Activated CD8-positive, alpha-beta T cell treated with anti-CD3 and anti-CD28 coated beads, Interleukin-2, amount 10 ng/mL, durations not matched to agents 7 days and 5 days (primary cell): ENCODE data around the gene SNX10. TPM values are rescaled to one million over a fixed set of nuclear protein-coding genes. Genes with fewer than 3 reads are reported as not detected.
"Not testable (repeated sequence)": the region's sequence is repeated elsewhere in the genome, so short reads cannot be mapped to it uniquely, and the experiment has no call there.

Experiments used
- ATAC-seq: fragments of 150-1000 bp; cut with Tn5 transposase; one replicate; pipeline ENCODE4 v1.10.0; 2021; ENCODE audit warnings: moderate library complexity
- CTCF ChIA-PET: fragments of 350-600 bp; sonication (Branson Sonifier 250); formaldehyde crosslinking; loops from one replicate; lab custom pipeline; 2021; ENCODE audit warnings: antibody characterized with exemption; lab: Charles Lee
- POLR2A ChIA-PET: fragments of 350-600 bp; sonication (Branson Sonifier 250); formaldehyde crosslinking; loops from one replicate; lab custom pipeline; 2021; ENCODE audit warnings: antibody characterized with exemption; lab: Charles Lee
- DNase-seq: peaks from one replicate; pipeline ENCODE4 v3.0.0-alpha.2; 2020
- H3K27ac Mint-ChIP-seq: one replicate; pipeline ENCODE4 v1.8.0; 2021; ENCODE audit warnings: mild to moderate bottlenecking, mixed read lengths
- H3K27me3 Mint-ChIP-seq: one replicate; pipeline ENCODE4 v1.8.0; 2021; ENCODE audit warnings: low read depth, mixed read lengths
- H3K36me3 Mint-ChIP-seq: one replicate; pipeline ENCODE4 v1.8.0; 2021; ENCODE audit warnings: low read depth, mixed read lengths
- H3K4me1 Mint-ChIP-seq: one replicate; pipeline ENCODE4 v1.8.0; 2021; ENCODE audit warnings: low read depth, mixed read lengths
- H3K4me3 Mint-ChIP-seq: one replicate; pipeline ENCODE4 v1.8.0; 2021; ENCODE audit warnings: mild to moderate bottlenecking, mixed read lengths
- H3K9me3 Mint-ChIP-seq: one replicate; pipeline ENCODE4 v1.8.0; 2022; ENCODE audit warnings: mixed read lengths; ENCODE audit not compliant: insufficient read depth
- total RNA-seq, 2 experiments: library from RNA; stranded (reverse); gene quantifications; one replicate each; pipeline ENCODE4 v1.2.3, GENCODE V29; 2021

SNX10 gene
- total RNA-seq: 10 to 100 TPM; 39.2 to 42.7 TPM

- Mint-ChIP-seq H3K27ac (peak within 1 kb of the TSS; percentile 92), H3K9me3 (no peaks in the 10 kb centered on the region), H3K27me3 (peaks cover 6% of the 10 kb centered on the region), H3K4me1 (peaks cover 38% of the 10 kb centered on the region), H3K4me3 (peak within 1 kb of the TSS; percentile 94), H3K36me3 (peaks cover 24% of the 10 kb centered on the region)
- peak; percentile 82 for DNase-seq
- CTCF ChIA-PET: interaction anchor here (0.5 to 1.9 kb wide), 11 partner anchors 11 to 376 kb away, joined by 3 to 19 read pairs (median 4); no protein-coding TSS in a partner anchor
- POLR2A ChIA-PET: interaction anchor here (0.9 to 3.3 kb wide), 6 partner anchors 83 to 100 kb away, joined by 3 to 53 read pairs (median 5); partner anchors contain the start of genes CBX3 and HNRNPA2B1
- ATAC-seq: peak; percentile 80
These were observed at the start of gene SNX10 for GRCh38 chr7:26291699-26292538. TSS of gene SNX10 (plus strand) at chr7:26291862. CDS start at chr7:26346443, 54,581 bp downstream.

- no peak for ATAC-seq
- no peaks in the 10 kb centered on the region for H3K9me3 Mint-ChIP-seq
- H3K4me3 Mint-ChIP-seq: no peak overlapping the region
These were observed 46.5 kb upstream of the SNX10 start for GRCh38 chr7:26245150-26245549.

GRCh38 chr7:26250239-26250638 is 41.4 kb upstream of the SNX10 start:
- peaks cover 5% of the 10 kb centered on the region for H3K4me1 Mint-ChIP-seq
- ChIA-PET CTCF (no interaction called here), POLR2A (no interaction called here)
- no peak overlapping the region for H3K27ac Mint-ChIP-seq
- ATAC-seq (no peak), DNase-seq (no peak)
- H3K27me3 Mint-ChIP-seq: no peaks in the 10 kb centered on the region
- H3K9me3 Mint-ChIP-seq: no peaks in the 10 kb centered on the region
- H3K4me3 Mint-ChIP-seq: no peak overlapping the region
- H3K36me3 Mint-ChIP-seq: no peaks in the 10 kb centered on the region

More at GRCh38 chr7:26245150-26245549, 46.5 kb upstream of the SNX10 start:
- no peak overlapping the region for H3K27ac Mint-ChIP-seq
- H3K4me1 Mint-ChIP-seq: peaks cover 3% of the 10 kb centered on the region
- no peak for DNase-seq
- no peaks in the 10 kb centered on the region for H3K27me3 Mint-ChIP-seq
- POLR2A ChIA-PET: no interaction called here
- no peaks in the 10 kb centered on the region for H3K36me3 Mint-ChIP-seq
- CTCF ChIA-PET: no interaction called here

- H3K27ac Mint-ChIP-seq, CTCF ChIA-PET, DNase-seq, H3K36me3 Mint-ChIP-seq, ATAC-seq, H3K9me3 Mint-ChIP-seq, POLR2A ChIA-PET, H3K4me1 Mint-ChIP-seq, H3K4me3 Mint-ChIP-seq: not testable (repeated sequence)
- H3K27me3 Mint-ChIP-seq: peaks cover 11% of the 10 kb centered on the region
These were observed 29.8 kb upstream of the SNX10 start for GRCh38 chr7:26261866-26262265.

GRCh38 chr7:26265065-26265464 is 26.6 kb upstream of the SNX10 start:
- CTCF ChIA-PET: no interaction called here
- no peaks in the 10 kb centered on the region for H3K4me1 Mint-ChIP-seq
- DNase-seq: no peak
- H3K27ac Mint-ChIP-seq: no peak overlapping the region
- POLR2A ChIA-PET: no interaction called here
- no peaks in the 10 kb centered on the region for H3K9me3 Mint-ChIP-seq
- H3K4me3 Mint-ChIP-seq: no peak overlapping the region
- H3K36me3 Mint-ChIP-seq: no peaks in the 10 kb centered on the region
- H3K27me3 Mint-ChIP-seq: peaks cover 10% of the 10 kb centered on the region
- ATAC-seq: no peak

GRCh38 chr7:26265499-26266075 is 26.1 kb upstream of the SNX10 start:
- Mint-ChIP-seq H3K27me3 (peaks cover 14% of the 10 kb centered on the region), H3K4me1 (no peaks in the 10 kb centered on the region), H3K27ac (no peak overlapping the region), H3K4me3 (no peak overlapping the region), H3K36me3 (no peaks in the 10 kb centered on the region), H3K9me3 (no peaks in the 10 kb centered on the region)
- POLR2A ChIA-PET: no interaction called here
- no peak for ATAC-seq
- no peak for DNase-seq
- CTCF ChIA-PET: no interaction called here

GRCh38 chr7:26267601-26268166 is 24.0 kb upstream of the SNX10 start:
- H3K36me3 Mint-ChIP-seq: no peaks in the 10 kb centered on the region
- no peak overlapping the region for H3K27ac Mint-ChIP-seq
- H3K27me3 Mint-ChIP-seq: peaks cover 15% of the 10 kb centered on the region
- ATAC-seq (no peak), DNase-seq (no peak)
- ChIA-PET POLR2A (no interaction called here), CTCF (interaction anchor here (1.4 kb wide), 1 partner anchor 102 kb away, joined by 3 read pairs; no protein-coding TSS in a partner anchor)
- H3K4me3 Mint-ChIP-seq: no peak overlapping the region
- H3K9me3 Mint-ChIP-seq: no peaks in the 10 kb centered on the region
- no peaks in the 10 kb centered on the region for H3K4me1 Mint-ChIP-seq

GRCh38 chr7:26275213-26275612 is 16.4 kb upstream of the SNX10 start:
- Mint-ChIP-seq H3K4me3 (no peak overlapping the region), H3K27me3 (peaks cover 6% of the 10 kb centered on the region), H3K27ac (no peak overlapping the region), H3K9me3 (no peaks in the 10 kb centered on the region), H3K4me1 (peaks cover 16% of the 10 kb centered on the region), H3K36me3 (no peaks in the 10 kb centered on the region)
- ChIA-PET CTCF (interaction anchor here (1.3 kb wide), 1 partner anchor 94 kb away, joined by 5 read pairs; no protein-coding TSS in a partner anchor), POLR2A (no interaction called here)
- DNase-seq: no peak
- no peak for ATAC-seq

GRCh38 chr7:26278770-26279169 is 12.9 kb upstream of the SNX10 start:
- Mint-ChIP-seq H3K36me3 (no peaks in the 10 kb centered on the region), H3K4me3 (no peak overlapping the region), H3K9me3 (no peaks in the 10 kb centered on the region), H3K4me1 (peaks cover 17% of the 10 kb centered on the region), H3K27ac (peak overlapping the region; percentile 15), H3K27me3 (peaks cover 2% of the 10 kb centered on the region)
- peak; percentile 56 for ATAC-seq
- DNase-seq: no peak
- ChIA-PET POLR2A (no interaction called here), CTCF (interaction anchor here (0.6 to 2.5 kb wide), 5 partner anchors 12 to 86 kb away, joined by 3 to 13 read pairs (median 4); partner anchors contain the start of gene SNX10)

- ATAC-seq (peak; percentile 74), DNase-seq (peak; percentile 56)
- Mint-ChIP-seq H3K4me3 (peak overlapping the region; percentile 32), H3K27me3 (peaks cover 2% of the 10 kb centered on the region), H3K9me3 (no peaks in the 10 kb centered on the region), H3K4me1 (peaks cover 17% of the 10 kb centered on the region), H3K27ac (peak overlapping the region; percentile 40), H3K36me3 (no peaks in the 10 kb centered on the region)
- POLR2A ChIA-PET: no interaction called here
- CTCF ChIA-PET: interaction anchor here (0.6 to 2.5 kb wide), 3 partner anchors 71 to 86 kb away, joined by 3 to 13 read pairs (median 4); no protein-coding TSS in a partner anchor
These were observed 12.3 kb upstream of the SNX10 start for GRCh38 chr7:26279405-26279804.

- Mint-ChIP-seq H3K36me3 (no peaks in the 10 kb centered on the region), H3K4me3 (no peak overlapping the region), H3K4me1 (peaks cover 18% of the 10 kb centered on the region), H3K27ac (peak overlapping the region; percentile 40), H3K9me3 (no peaks in the 10 kb centered on the region), H3K27me3 (peaks cover 2% of the 10 kb centered on the region)
- DNase-seq: no peak
- ATAC-seq: peak; percentile 20
- CTCF ChIA-PET: interaction anchor here (1.0 to 2.0 kb wide), 5 partner anchors 11 to 388 kb away, joined by 3 to 7 read pairs (median 5); partner anchors contain the start of gene SNX10
- POLR2A ChIA-PET: interaction anchor here (0.6 to 1.0 kb wide), 2 partner anchors 79 to 152 kb away, joined by 3 read pairs; partner anchors contain the start of gene CBX3
These were observed 11.6 kb upstream of the SNX10 start for GRCh38 chr7:26280097-26280496.
